HG02588 (cell line): ENCODE data around the gene CALN1.

Experiments used
- ATAC-seq: cut with Tn5 transposase; IDR thresholded peaks from one replicate; pipeline ENCODE4 v1.9.1; 2021; ENCODE audit warnings: mild to moderate bottlenecking, moderate library complexity; ENCODE audit not compliant: unreplicated experiment

The CALN1 gene

GRCh38 chr7:71896535-71896934 lies 515.6 kb downstream of the CALN1 start:
- ATAC-seq, result no peak

- ATAC-seq, result no peak
Measured at GRCh38 chr7:71886046-71886445, 526.1 kb downstream of the CALN1 start.

GRCh38 chr7:71885487-71885886 lies 526.7 kb downstream of the CALN1 start:
- ATAC-seq, result no peak

GRCh38 chr7:71883415-71883814 lies 528.7 kb downstream of the CALN1 start:
- no peak for ATAC-seq

- no peak for ATAC-seq
Measured at GRCh38 chr7:71871446-71871845, 540.7 kb downstream of the CALN1 start.

GRCh38 chr7:71870812-71871211 lies 541.3 kb downstream of the CALN1 start:
- ATAC-seq, result no peak

GRCh38 chr7:71868797-71869196 lies 543.3 kb downstream of the CALN1 start:
- no peak for ATAC-seq

- ATAC-seq, result no peak
Measured at GRCh38 chr7:71867626-71868025, 544.5 kb downstream of the CALN1 start.

- no peak for ATAC-seq
Measured at GRCh38 chr7:71865172-71865571, 547.0 kb downstream of the CALN1 start.

GRCh38 chr7:71864130-71864529 lies 548.0 kb downstream of the CALN1 start:
- no peak for ATAC-seq

GRCh38 chr7:71860572-71860971 lies 551.6 kb downstream of the CALN1 start:
- no peak for ATAC-seq

GRCh38 chr7:71857338-71857737 lies 554.8 kb downstream of the CALN1 start:
- ATAC-seq, result no peak

GRCh38 chr7:71854546-71855397 lies 557.4 kb downstream of the CALN1 start:
- no peak for ATAC-seq

GRCh38 chr7:71851776-71852498 lies 560.2 kb downstream of the CALN1 start:
- ATAC-seq, result no peak

- ATAC-seq, result no peak
Measured at GRCh38 chr7:71846160-71846559, 566.0 kb downstream of the CALN1 start.

- ATAC-seq, result no peak
Measured at GRCh38 chr7:71843676-71844075, 568.5 kb downstream of the CALN1 start.

GRCh38 chr7:71842786-71843185 lies 569.4 kb downstream of the CALN1 start:
- ATAC-seq, result no peak

GRCh38 chr7:71842381-71842780 lies 569.8 kb downstream of the CALN1 start:
- no peak for ATAC-seq

GRCh38 chr7:71835056-71835455 lies 577.1 kb downstream of the CALN1 start:
- no peak for ATAC-seq

GRCh38 chr7:71829515-71829914 lies 582.6 kb downstream of the CALN1 start:
- no peak for ATAC-seq

GRCh38 chr7:71828361-71828760 lies 583.8 kb downstream of the CALN1 start:
- no peak for ATAC-seq

GRCh38 chr7:71826141-71826540 lies 586.0 kb downstream of the CALN1 start:
- ATAC-seq, result no peak
